ENCODE measurements around the gene SCUBE1. TPM values are rescaled to one million over a fixed set of nuclear protein-coding genes. Genes with fewer than 3 reads are reported as not detected.

The SCUBE1 gene
- total and polyA plus RNA-seq, 9 donors = 5.5 to 202 (median 49.0) TPM

DNA sequence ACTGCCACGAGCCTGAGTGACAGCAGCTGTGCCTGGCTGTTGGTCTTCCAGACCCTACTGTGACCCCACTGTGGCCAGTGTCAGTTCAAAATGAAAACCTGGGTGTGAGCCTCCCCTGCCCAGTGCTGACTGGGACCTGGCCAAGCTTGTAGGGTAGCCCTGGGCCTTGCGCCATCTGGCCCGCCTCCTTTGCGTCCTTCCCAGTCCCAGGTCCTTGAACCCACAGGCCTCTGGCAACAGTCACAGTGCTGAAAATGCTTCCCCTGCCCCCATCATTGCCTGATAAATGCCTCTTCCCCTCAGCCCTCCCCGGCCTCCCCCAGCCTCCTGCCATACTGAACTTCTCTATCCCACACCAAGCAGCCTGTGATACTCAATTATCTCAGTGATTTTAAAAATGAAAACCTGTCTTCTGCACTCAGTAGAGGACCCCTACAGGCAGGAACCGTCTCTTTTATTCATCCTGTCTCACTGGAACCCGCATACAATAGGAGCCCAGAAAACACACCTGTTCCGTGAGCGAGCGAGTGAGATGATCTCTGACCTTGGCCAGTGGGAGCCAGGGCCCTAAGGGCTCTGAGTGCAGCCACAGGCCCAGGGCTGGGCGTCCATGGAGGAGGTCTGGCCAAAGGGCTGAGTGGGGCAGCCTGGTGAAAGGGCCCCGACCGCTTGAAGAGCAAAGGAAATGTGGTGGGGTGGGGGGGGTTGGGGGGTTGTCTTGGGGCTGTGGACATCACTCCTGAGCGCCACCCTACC lies 106.6 kb downstream of the SCUBE1 start:
- intact Hi-C loops (cut with DNase I) = loop anchor here in 2 of 4 donors (5.0 to 10.0 kb wide), 2 partner anchors 36 to 108 kb away; partner anchors contain the start of gene SCUBE1 (in 1 of the 2)
- H3K4me1 ChIP-seq (ENCODE audit: insufficient read depth) = peaks cover 58% of the 10 kb centered on the region
- peak; percentile 86 to 94 (median 89) for DNase-seq
- H3K4me3 ChIP-seq = no peak overlapping the region
- no peaks in the 10 kb centered on the region for H3K9me3 ChIP-seq
- H3K36me3 ChIP-seq = no peaks in the 10 kb centered on the region
- peak overlapping the region; percentile 32 to 84 for H3K27ac ChIP-seq
- no peaks in the 10 kb centered on the region for H3K27me3 ChIP-seq
- no peak for TF ChIP-seq CTCF (IDR thresholded peaks at IDR 0.05)
- no peak for TF ChIP-seq EP300 (IDR thresholded peaks at IDR 0.05)
- TF ChIP-seq POLR2A (IDR thresholded peaks at IDR 0.05) = no peak
- 21 to 47% (median 32%) methylated on average over 14 of the region's 14 CpGs for WGBS, 3 donors

DNA sequence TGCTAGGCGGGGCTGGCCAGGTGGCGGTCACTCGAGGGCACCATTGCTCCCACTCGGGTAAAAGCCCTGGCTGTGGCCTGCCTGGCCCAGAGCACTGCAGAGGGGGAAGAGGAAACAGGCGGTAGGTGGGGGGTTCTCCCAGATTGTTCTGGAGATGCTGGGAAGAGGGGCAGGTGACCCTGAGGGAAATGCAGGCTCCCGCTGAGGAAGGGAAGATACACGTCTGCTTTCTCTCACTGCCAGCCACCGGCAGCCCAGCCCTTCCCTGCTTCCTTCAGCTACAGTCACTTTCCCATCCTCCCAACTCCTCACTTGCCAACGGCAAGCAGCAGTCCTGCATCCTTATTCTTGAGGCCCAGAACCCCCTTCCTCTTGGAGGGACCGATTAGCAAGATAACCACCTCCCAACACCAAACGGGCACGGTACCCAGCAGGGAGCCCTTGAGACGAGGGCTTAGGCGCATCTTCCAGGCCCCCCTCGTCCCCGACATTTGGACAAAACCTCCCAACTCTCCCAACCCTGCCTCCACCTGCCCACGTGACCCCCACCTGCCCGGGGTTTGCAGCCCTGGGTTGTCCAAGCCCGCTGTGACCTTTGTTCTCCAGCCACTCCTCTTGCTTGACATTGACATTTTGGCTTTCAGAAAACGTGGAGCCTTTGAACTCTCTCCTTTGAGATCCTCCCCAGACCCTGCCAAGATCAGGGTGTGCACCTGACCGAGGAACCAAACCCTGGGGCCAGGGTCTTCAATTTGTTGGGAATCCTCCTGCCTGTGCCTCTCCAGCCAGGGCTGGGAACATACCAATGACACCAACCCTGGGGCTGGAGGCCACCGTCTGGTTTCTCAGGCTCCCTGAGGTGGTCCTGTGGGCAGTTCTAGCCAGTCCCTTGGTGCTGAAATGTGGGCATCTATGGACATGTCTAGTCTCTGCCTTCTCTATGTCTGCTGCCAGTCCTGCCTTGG lies 107.4 kb downstream of the SCUBE1 start:
- TF ChIP-seq EP300 (IDR thresholded peaks at IDR 0.05) = no peak
- no peak for TF ChIP-seq CTCF (IDR thresholded peaks at IDR 0.05)
- TF ChIP-seq POLR2A (IDR thresholded peaks at IDR 0.05) = no peak
- H3K36me3 ChIP-seq = no peaks in the 10 kb centered on the region
- H3K9me3 ChIP-seq = no peaks in the 10 kb centered on the region
- intact Hi-C loops (cut with DNase I) = loop anchor here in 2 of 4 donors (5.0 to 10.0 kb wide), 2 partner anchors 37 to 109 kb away; partner anchors contain the start of gene SCUBE1 (in 1 of the 2)
- H3K4me3 ChIP-seq = no peak overlapping the region
- DNase-seq = no peak
- no peaks in the 10 kb centered on the region for H3K27me3 ChIP-seq
- WGBS, 3 donors = 68 to 69% (median 69%) methylated on average over 22 of the region's 22 CpGs
- H3K4me1 ChIP-seq (ENCODE audit: insufficient read depth) = peaks cover 50% of the 10 kb centered on the region
- peak overlapping the region; percentile 40 to 84 for H3K27ac ChIP-seq

GRCh38 chr22:43234264-43234988 lies 108.7 kb downstream of the SCUBE1 start:
- Histone ChIP-seq H3K36me3 (no peaks in the 10 kb centered on the region), H3K27ac (peak overlapping the region; percentile 34 to 84)
- intact Hi-C loops (cut with DNase I) = loop anchor here in 2 of 4 donors (5.0 to 10.0 kb wide), 3 partner anchors 110 to 153 kb away; partner anchors contain the start of gene SCUBE1 (in 1 of the 2)

More at GRCh38 chr22:43234264-43234988, 108.7 kb downstream of the SCUBE1 start:
- H3K4me1 ChIP-seq (ENCODE audit: insufficient read depth) = peaks cover 37% of the 10 kb centered on the region
- H3K4me3 ChIP-seq = no peak overlapping the region
- no peaks in the 10 kb centered on the region for H3K27me3 ChIP-seq
- 47 to 54% (median 48%) methylated on average over 9 of the region's 9 CpGs for WGBS, 3 donors
- TF ChIP-seq CTCF (IDR thresholded peaks at IDR 0.05) (no peak), POLR2A (IDR thresholded peaks at IDR 0.05) (no peak), EP300 (IDR thresholded peaks at IDR 0.05) (no peak)
- H3K9me3 ChIP-seq = no peaks in the 10 kb centered on the region
- peak in 3 of 5 donors; percentile 59 to 71 (median 61) for DNase-seq
